ENCODE measurements around the gene RPS21.

DNA sequence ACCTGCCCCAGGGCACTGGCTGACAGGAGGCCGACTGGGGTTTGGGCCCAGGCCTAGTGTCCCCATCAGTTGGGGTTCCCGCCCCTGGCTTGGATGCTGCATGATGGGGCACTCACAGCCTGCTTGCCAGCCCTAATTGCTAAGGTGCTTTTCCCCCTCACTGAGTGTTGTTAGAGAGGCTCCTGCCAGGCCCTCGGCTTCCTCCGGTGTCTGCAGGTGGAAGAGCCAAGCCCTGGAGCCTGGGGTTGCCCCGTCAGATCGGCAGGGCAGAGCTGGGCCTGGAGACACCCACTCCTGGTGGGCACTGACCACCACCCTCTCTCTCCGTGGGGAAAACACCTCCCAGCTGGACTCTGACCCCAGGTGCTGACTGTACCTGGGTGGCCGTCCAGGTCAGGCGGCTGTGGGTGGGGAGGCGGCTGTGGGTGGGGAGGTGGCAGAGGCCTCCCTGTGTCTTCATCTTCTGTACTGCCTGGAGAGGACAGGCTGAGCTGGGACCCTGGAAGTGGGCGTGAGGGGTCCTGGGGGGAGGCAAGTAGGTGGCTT, 26.2 kb downstream of the RPS21 start:
- TF ChIP-seq, protein P1, sequence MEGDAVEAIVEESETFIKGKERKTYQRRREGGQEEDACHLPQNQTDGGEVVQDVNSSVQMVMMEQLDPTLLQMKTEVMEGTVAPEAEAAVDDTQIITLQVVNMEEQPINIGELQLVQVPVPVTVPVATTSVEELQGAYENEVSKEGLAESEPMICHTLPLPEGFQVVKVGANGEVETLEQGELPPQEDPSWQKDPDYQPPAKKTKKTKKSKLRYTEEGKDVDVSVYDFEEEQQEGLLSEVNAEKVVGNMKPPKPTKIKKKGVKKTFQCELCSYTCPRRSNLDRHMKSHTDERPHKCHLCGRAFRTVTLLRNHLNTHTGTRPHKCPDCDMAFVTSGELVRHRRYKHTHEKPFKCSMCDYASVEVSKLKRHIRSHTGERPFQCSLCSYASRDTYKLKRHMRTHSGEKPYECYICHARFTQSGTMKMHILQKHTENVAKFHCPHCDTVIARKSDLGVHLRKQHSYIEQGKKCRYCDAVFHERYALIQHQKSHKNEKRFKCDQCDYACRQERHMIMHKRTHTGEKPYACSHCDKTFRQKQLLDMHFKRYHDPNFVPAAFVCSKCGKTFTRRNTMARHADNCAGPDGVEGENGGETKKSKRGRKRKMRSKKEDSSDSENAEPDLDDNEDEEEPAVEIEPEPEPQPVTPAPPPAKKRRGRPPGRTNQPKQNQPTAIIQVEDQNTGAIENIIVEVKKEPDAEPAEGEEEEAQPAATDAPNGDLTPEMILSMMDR (IDR thresholded peaks at IDR 0.05): no peak
- no peak for TF ChIP-seq EZH2 (IDR thresholded peaks at IDR 0.05)
